Endodermal cell (in vitro differentiated cells): ENCODE measurements around the gene PCDHGA8. TPM values are rescaled to one million over a fixed set of nuclear protein-coding genes. Genes with fewer than 3 reads are reported as not detected.
A peak's percentile ranks its signal among the peaks of the same experiment; 100 is the strongest.

ENCODE experiments used
- DNase-seq: peaks from one replicate; pipeline ENCODE4 v3.0.0-alpha.2; 2017
- H3K27ac ChIP-seq: 2 replicates; pipeline ENCODE4 v1.5.1; 2013; ENCODE audit warnings: mild to moderate bottlenecking, low read depth, low read length, moderate library complexity
- H3K27me3 ChIP-seq: 2 replicates; pipeline ENCODE4 v1.6.1; 2013; ENCODE audit warnings: mild to moderate bottlenecking, low read length, moderate library complexity; ENCODE audit not compliant: insufficient read depth, control insufficient read depth, poor library complexity, severe bottlenecking
- H3K36me3 ChIP-seq: 2 replicates; pipeline ENCODE4 v1.7.0; 2013; ENCODE audit warnings: mild to moderate bottlenecking, low read length, moderate library complexity; ENCODE audit not compliant: control insufficient read depth, insufficient read depth
- H3K4me1 ChIP-seq: one replicate; pipeline ENCODE4 v1.7.0; 2013; ENCODE audit warnings: low read length; ENCODE audit not compliant: control insufficient read depth, insufficient read depth
- H3K4me3 ChIP-seq: 2 replicates; pipeline ENCODE4 v1.5.1; 2013; ENCODE audit warnings: mild to moderate bottlenecking, low read length, moderate library complexity
- H3K9ac ChIP-seq: 2 replicates; pipeline ENCODE4 v1.6.1; 2013; ENCODE audit warnings: mild to moderate bottlenecking, low read length, moderate library complexity; ENCODE audit not compliant: poor library complexity, severe bottlenecking; ENCODE audit errors: extremely low read depth
- H3K9me3 ChIP-seq: 2 replicates; pipeline ENCODE4 v1.6.1; 2013; ENCODE audit warnings: mild to moderate bottlenecking, low read length, moderate library complexity; ENCODE audit not compliant: control insufficient read depth
- H3K27ac Mint-ChIP-seq: 2 replicates; pipeline ENCODE4 v1.8.0; 2020; ENCODE audit warnings: mixed read lengths
- H3K27me3 Mint-ChIP-seq: 2 replicates; pipeline ENCODE4 v1.8.0; 2021; ENCODE audit warnings: mild to moderate bottlenecking, mixed read lengths; ENCODE audit not compliant: insufficient read depth
- H3K36me3 Mint-ChIP-seq: 2 replicates; pipeline ENCODE4 v1.8.0; 2020; ENCODE audit warnings: low read depth, mixed read lengths
- H3K4me1 Mint-ChIP-seq: 2 replicates; pipeline ENCODE4 v1.8.0; 2020; ENCODE audit warnings: mixed read lengths
- H3K4me3 Mint-ChIP-seq: 2 replicates; pipeline ENCODE4 v1.8.0; 2020; ENCODE audit warnings: mild to moderate bottlenecking, moderate library complexity, mixed read lengths
- H3K9me3 Mint-ChIP-seq: 2 replicates; pipeline ENCODE4 v1.8.0; 2020; ENCODE audit warnings: mild to moderate bottlenecking, mixed read lengths
- CTCF ChIP-seq: fragments of 200-600 bp; sonication (generic); conservative IDR thresholded peaks from 2 replicates; pipeline ENCODE4 v1.5.0; 2021; ENCODE audit warnings: antibody characterized with exemption, mild to moderate bottlenecking
- WGBS, 2 experiments: methylation state at CpG; one replicate each; pipeline versions ENCODE4 v1.1.5 to v1.1.7; 2013; ENCODE audit warnings: missing lambda C conversion rate in 2 of 2, mixed read lengths in 1 of 2; ENCODE audit not compliant: insufficient coverage in 1 of 2, insufficient read length in 1 of 2; 5-methylcytosine and 5-hydroxymethylcytosine counted together
- total RNA-seq, 2 donors: library from RNA; stranded (reverse); fragmentation: NEBNext Ultra II Directional in 1 of 2; extraction: Animal tissue kit (Norgen Biotek cat#: 25700) in 1 of 2; gene quantifications; 2 replicates in 1 of 2; 3 replicates in 1 of 2; pipeline ENCODE4 v1.2.1, GENCODE V29; 2021

PCDHGA8 gene
- total RNA-seq, 2 donors from 2014 or later, result 1.1 to 3.0 TPM

DNA sequence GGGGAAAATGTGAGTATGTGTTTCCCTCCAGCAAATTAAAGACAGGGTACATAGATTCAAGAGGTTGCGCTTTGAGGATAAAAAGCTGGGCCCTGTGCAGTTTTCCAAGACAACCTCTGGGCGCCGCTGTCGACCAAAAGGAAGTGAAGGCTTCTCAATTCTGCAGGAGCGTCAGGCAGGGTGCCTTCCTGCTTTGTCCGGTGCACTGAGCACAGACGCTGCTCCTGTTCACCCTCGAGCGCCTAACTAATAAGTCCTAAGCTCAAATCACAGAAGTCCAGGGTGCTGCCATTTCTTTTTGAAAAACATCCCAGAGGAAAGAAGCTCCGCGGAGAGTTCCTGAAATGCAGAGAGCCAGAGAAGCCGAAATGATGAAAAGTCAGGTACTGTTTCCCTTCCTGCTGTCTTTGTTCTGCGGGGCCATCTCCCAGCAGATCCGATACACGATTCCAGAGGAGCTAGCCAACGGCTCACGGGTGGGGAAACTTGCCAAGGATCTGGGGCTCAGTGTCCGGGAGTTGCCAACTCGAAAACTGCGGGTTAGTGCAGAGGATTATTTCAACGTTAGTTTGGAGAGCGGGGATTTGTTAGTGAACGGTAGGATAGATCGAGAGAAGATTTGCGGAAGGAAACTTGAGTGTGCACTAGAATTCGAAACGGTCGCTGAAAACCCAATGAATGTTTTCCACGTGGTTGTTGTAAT, 42.4 kb upstream of the PCDHGA8 start, which contains the start of gene PCDHGB1:
TSS of gene PCDHGB1 (plus strand) at position 183 of the 703 bp plus-strand sequence. CDS start at position 345, 162 bp downstream.
- Histone ChIP-seq H3K27me3 (no peaks in the 10 kb centered on the region), H3K9ac (no peak within 1 kb of the TSS), H3K4me3 (peak within 1 kb of the TSS; percentile 4), H3K9me3 (peaks cover 72% of the 10 kb centered on the region), H3K36me3 (no peaks in the 10 kb centered on the region), H3K4me1 (no peaks in the 10 kb centered on the region), H3K27ac (no peak within 1 kb of the TSS)
- peak; percentile 84 for TF ChIP-seq CTCF
- peaks cover 56% of the 10 kb centered on the region for H3K36me3 Mint-ChIP-seq
- H3K27me3 Mint-ChIP-seq, result peaks cover 1% of the 10 kb centered on the region
- peak; percentile 89 for DNase-seq
- H3K27ac Mint-ChIP-seq, result no peak within 1 kb of the TSS
- peak within 1 kb of the TSS; percentile 57 for H3K4me3 Mint-ChIP-seq
- peaks cover 57% of the 10 kb centered on the region for H3K9me3 Mint-ChIP-seq
- 80 to 85% methylated on average over 24 to 29 of the region's 29 CpGs for WGBS, 2 experiments
- H3K4me1 Mint-ChIP-seq, result no peaks in the 10 kb centered on the region

DNA sequence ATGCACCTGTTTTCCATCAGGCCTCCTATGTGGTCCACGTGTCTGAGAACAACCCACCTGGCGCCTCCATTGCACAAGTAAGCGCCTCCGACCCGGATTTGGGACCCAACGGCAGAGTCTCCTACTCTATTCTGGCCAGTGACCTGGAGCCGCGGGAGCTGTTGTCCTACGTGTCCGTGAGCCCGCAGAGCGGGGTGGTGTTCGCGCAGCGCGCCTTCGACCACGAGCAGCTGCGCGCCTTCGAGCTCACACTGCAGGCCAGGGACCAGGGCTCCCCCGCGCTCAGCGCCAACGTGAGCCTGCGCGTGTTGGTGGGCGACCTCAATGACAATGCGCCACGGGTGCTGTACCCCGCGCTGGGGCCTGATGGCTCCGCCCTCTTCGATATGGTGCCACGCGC, 40.8 kb upstream of the PCDHGA8 start:
- H3K27me3 Mint-ChIP-seq, result peaks cover 1% of the 10 kb centered on the region
- TF ChIP-seq CTCF, result no peak
- Histone ChIP-seq H3K9me3 (peaks cover 79% of the 10 kb centered on the region), H3K27me3 (no peaks in the 10 kb centered on the region), H3K4me3 (no peak overlapping the region), H3K27ac (no peak overlapping the region), H3K4me1 (no peaks in the 10 kb centered on the region), H3K36me3 (no peaks in the 10 kb centered on the region), H3K9ac (no peak overlapping the region)
- peaks cover 60% of the 10 kb centered on the region for H3K36me3 Mint-ChIP-seq
- H3K27ac Mint-ChIP-seq, result no peak overlapping the region
- WGBS, 2 experiments, result 95 to 98% methylated on average over 21 to 28 of the region's 36 CpGs
- no peak overlapping the region for H3K4me3 Mint-ChIP-seq
- H3K9me3 Mint-ChIP-seq, result peaks cover 59% of the 10 kb centered on the region
- no peaks in the 10 kb centered on the region for H3K4me1 Mint-ChIP-seq
- no peak for DNase-seq

DNA sequence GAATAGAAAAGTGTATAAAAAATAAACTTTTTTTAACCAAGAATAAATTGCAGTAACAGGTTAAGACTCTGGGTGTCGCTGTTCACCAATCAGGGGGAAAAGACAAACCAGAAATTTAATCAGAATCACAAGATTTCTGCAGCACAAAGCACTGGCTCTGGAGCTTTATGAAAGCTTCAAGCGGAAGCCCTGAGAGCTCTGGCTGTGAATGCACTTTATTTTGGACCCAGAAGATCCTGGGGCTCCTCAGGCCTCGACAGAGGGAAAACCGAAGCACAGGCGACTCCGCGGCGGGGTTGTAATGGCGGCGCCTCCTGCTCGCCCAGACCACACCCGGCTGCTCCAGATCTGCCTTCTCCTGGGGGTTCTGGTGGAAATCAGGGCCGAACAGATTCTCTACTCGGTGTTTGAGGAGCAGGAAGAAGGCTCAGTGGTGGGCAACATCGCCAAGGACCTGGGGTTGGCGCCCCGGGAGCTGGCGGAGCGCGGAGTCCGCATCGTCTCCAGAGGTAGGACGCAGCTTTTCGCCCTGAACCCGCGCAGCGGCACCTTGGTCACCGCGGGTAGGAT, 37.4 kb upstream of the PCDHGA8 start, which contains the start of gene PCDHGA4:
TSS of gene PCDHGA4 (plus strand) at position 122 of the 570 bp plus-strand sequence. CDS start at position 209, 87 bp downstream.
- Mint-ChIP-seq H3K4me3 (no peak within 1 kb of the TSS), H3K27me3 (peaks cover 1% of the 10 kb centered on the region), H3K27ac (no peak within 1 kb of the TSS), H3K4me1 (no peaks in the 10 kb centered on the region), H3K36me3 (peaks cover 57% of the 10 kb centered on the region), H3K9me3 (peaks cover 68% of the 10 kb centered on the region)
- 94 to 96% methylated on average over 28 to 29 of the region's 29 CpGs for WGBS, 2 experiments
- DNase-seq, result no peak
- Histone ChIP-seq H3K9me3 (peaks cover 66% of the 10 kb centered on the region), H3K36me3 (no peaks in the 10 kb centered on the region), H3K4me3 (no peak within 1 kb of the TSS), H3K4me1 (no peaks in the 10 kb centered on the region), H3K27ac (no peak within 1 kb of the TSS), H3K9ac (no peak within 1 kb of the TSS), H3K27me3 (no peaks in the 10 kb centered on the region)
- peak; percentile 68 for TF ChIP-seq CTCF
